ENCODE measurements around the gene OASL. TPM values are rescaled to one million over a fixed set of nuclear protein-coding genes. Genes with fewer than 3 reads are reported as not detected.

The OASL gene
- total and polyA plus RNA-seq, 2 of the 4 experiments (the other 2 are of a cell fraction), result under 0.01 to 0.05 TPM

GRCh38 chr12:121079736-121080272, 40.8 kb upstream of the OASL start:
- ATAC-seq (ENCODE audit: low read depth), result no peak
- POLR2A ChIA-PET (ENCODE audit: unreplicated experiment), result no interaction called here

More at GRCh38 chr12:121079736-121080272, 40.8 kb upstream of the OASL start:
- H3K4ac ChIP-seq (ENCODE audit: low read depth, low read length), result no peak overlapping the region
- no peak overlapping the region for H3K27ac ChIP-seq (ENCODE audit: insufficient read depth, low read length)
- no peak overlapping the region for H4K91ac ChIP-seq (ENCODE audit: insufficient read depth, low read depth, low read length)
- in situ Hi-C loops (cut with MboI; ENCODE audit: low sequenced_read_pairs) (no loop called here), dilution Hi-C loops (cut with HindIII; ENCODE audit: low sequenced_read_pairs, unreplicated experiment) (no loop called here), intact Hi-C loops (cut with micrococcal nuclease) (no loop called here)
- no peaks in the 10 kb centered on the region for H3K9me3 ChIP-seq (ENCODE audit: control insufficient read depth, insufficient read depth, low read length)
- CTCF ChIA-PET, result interaction anchor here (1.6 kb wide), 1 partner anchor 20 kb away, joined by 3 read pairs; no protein-coding TSS in a partner anchor
- no peak overlapping the region for H2BK120ac ChIP-seq (ENCODE audit: low read depth, low read length)
- H3K14ac ChIP-seq (replicated peaks; ENCODE audit: low read depth, low read length), result no peak overlapping the region
- no peak for DNase-seq
- BruUV-seq (replicated peaks), result no TSS peak
- H2AK5ac ChIP-seq (ENCODE audit: low read depth, low read length), result no peak overlapping the region
- H3K36me3 ChIP-seq (ENCODE audit: control insufficient read depth, insufficient read depth, low read length), result no peaks in the 10 kb centered on the region
- H3K9me1 ChIP-seq (ENCODE audit: insufficient read depth, low read length), result no peaks in the 10 kb centered on the region
- no peak overlapping the region for H4K5ac ChIP-seq (ENCODE audit: low read depth, low read length)
- H4K8ac ChIP-seq (ENCODE audit: low read depth in 2 of 2, low read length in 2 of 2), result no peak overlapping the region
- TF ChIP-seq RCOR1 (IDR thresholded peaks at IDR 0.05; ENCODE audit: insufficient replicate concordance, low read length) (no peak), MXI1 (IDR thresholded peaks at IDR 0.05; ENCODE audit: borderline replicate concordance, low read depth, low read length) (no peak), RAD21 (IDR thresholded peaks at IDR 0.05; ENCODE audit: low read length) (no peak), MAZ (IDR thresholded peaks at IDR 0.05; ENCODE audit: borderline replicate concordance, low read depth, low read length) (no peak), POLR2A (IDR thresholded peaks at IDR 0.05; ENCODE audit: low read depth, low read length) (no peak), ELK1 (IDR thresholded peaks at IDR 0.05; ENCODE audit: borderline replicate concordance, low read depth, low read length) (no peak), RFX5 (IDR thresholded peaks at IDR 0.05; ENCODE audit: low read depth, low read length) (no peak), USF2 (IDR thresholded peaks at IDR 0.05; ENCODE audit: low read depth, low read length) (no peak), FOS (IDR thresholded peaks at IDR 0.05; ENCODE audit: low read depth, low read length) (no peak)
- no peak overlapping the region for H2BK5ac ChIP-seq (ENCODE audit: low read depth, low read length, poor library complexity, severe bottlenecking)
- H2AFZ ChIP-seq (replicated peaks; ENCODE audit: low read length, poor library complexity), result no peak overlapping the region
- no peak overlapping the region for H2AK9ac ChIP-seq (replicated peaks; ENCODE audit: low read depth, low read length, poor library complexity)
- no peak overlapping the region for H3K23ac ChIP-seq (ENCODE audit: low read depth, low read length)
- H3K79me1 ChIP-seq (ENCODE audit: low read depth in 1 of 2, low read length in 2 of 2), result no peaks in the 10 kb centered on the region
- H2BK15ac ChIP-seq (ENCODE audit: low read depth, low read length), result no peak overlapping the region
- no peak overlapping the region for H3K9ac ChIP-seq (ENCODE audit: low read depth, low read length)
- no peaks in the 10 kb centered on the region for H3K4me1 ChIP-seq (ENCODE audit: control insufficient read depth, insufficient read depth, low read length)
- no peak overlapping the region for H3K4me3 ChIP-seq (ENCODE audit: insufficient read depth, low read depth, low read length)
- H2BK20ac ChIP-seq (ENCODE audit: low read depth, low read length), result no peak overlapping the region
- no peak overlapping the region for H3K18ac ChIP-seq (ENCODE audit: low read depth, low read length)
- peaks cover 2% of the 10 kb centered on the region for H3K27me3 ChIP-seq (ENCODE audit: control insufficient read depth, insufficient read depth, low read length)
- 89% methylated on average over 4 of the region's 13 CpGs; no CpG with 5 or more reads in 1 of the 2 experiments for WGBS, 2 experiments (ENCODE audit: extremely low coverage in 2 of 2, insufficient read length in 1 of 2)
- H3K56ac ChIP-seq (ENCODE audit: extremely low read depth, insufficient read depth, low read length), result no peak overlapping the region
- H3K4me2 ChIP-seq (ENCODE audit: low read depth, low read length), result no peak overlapping the region
- no peaks in the 10 kb centered on the region for H4K20me1 ChIP-seq (ENCODE audit: insufficient read depth, low read length)

All from IMR-90 (cell line).